Inflammatory macrophage treated with lipopolysaccharide for 4 hours (primary cell): Measurements from ENCODE around the gene ACLY.
"Not testable (repeated sequence)": the region's sequence is repeated elsewhere in the genome, so short reads cannot be mapped to it uniquely, and the experiment has no call there.

Experiments
- DNase-seq: peaks from one replicate; pipeline ENCODE4 v3.0.0-alpha.2; 2020

The ACLY gene

DNA sequence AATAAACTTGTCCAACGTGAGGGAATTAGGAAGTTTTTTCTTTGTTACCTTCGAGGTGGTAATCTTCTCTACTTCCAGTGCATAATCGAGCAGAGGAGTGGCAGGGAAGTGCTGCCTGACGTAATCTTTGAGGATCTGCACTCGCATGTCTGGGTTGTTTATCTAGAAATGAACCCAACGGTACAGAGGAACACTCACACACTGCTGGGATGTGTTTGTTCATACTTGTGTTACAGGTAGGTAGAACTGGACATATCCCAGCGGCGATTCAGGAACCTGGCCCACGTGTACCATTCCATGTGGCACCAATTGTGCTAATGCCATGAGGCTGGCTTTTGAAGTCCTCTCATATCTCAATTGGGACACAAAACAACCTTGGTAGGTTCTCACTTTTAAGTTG lies 49.3 kb downstream of the ACLY start:
- no peak for DNase-seq

DNA sequence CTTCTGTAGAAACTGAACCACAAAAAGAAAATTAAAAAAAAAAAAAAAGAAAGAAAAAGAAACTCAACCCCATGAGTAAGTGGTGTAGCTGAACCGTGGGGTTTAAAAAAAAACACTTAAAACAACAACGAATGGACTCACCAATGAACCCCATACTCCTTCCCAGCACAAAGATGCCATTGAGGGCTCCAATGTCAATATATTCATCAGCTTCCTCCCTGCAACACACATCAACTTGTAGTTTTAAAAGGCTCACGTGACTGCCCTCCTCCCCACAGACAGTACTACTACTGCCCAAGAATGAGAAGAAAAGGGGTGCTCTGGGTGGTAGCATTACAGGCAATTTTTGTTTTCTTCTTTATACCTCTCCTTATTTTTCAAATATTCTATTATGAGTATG lies 50.2 kb downstream of the ACLY start:
- DNase-seq, result no peak

DNA sequence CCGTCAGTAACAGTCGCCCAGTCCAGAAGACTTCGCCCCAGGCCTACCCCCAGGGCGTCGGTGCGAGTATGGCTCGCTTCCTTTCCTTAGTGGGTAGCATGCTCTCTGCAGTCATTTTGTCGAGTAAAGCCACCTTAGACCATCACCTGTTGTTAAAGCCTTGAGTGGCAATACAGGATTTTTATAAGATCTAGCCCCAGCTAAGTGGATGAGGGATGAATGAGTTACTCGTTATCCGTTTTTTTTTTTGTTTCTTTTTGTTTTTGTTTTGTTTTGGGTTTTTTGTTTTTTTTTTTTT lies 53.2 kb downstream of the ACLY start:
- no peak for DNase-seq

DNA sequence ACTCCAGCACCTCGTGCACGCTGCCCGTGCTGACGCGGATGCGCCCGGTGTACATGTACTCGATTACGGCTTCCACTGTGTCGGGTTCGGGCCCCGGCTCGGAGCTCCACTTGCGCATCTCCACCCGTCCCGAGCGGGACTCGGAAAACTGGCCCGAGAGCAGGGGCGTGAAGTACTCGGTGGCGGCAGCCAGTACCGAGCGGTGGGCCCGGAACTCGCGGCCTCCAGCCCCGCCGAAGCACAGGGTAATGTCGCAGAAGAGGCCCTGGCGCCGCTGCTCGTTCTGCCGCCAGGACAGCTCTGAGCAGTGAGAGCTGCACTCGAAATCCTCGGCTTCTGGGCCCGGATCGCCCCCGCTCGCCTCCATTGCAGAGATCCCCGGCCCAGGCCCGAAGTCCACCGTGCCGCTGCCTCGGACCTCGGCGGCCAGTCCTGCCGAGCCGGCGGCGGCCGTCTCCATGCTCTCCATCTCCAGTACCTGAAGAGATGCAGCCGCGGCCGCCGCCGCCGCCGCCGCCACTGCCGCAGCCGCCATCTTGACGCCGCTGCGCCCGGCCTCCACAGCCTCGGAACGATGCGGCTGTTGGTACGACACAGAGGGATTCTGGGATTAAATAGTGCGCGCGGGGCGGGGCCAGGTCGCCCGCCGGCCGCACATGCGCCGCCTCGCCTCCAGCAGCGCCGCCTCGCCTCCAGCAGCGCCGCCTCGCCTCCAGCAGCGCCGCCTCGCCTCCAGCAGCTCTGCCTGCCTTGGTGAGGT lies 53.7 kb downstream of the ACLY start, which contains the start of gene KLHL11:
Gene KLHL11 (minus strand): TSS at position 588 of the 760 bp plus-strand sequence. CDS start 53 bp downstream, at position 535.
- peak; percentile 90 for DNase-seq

DNA sequence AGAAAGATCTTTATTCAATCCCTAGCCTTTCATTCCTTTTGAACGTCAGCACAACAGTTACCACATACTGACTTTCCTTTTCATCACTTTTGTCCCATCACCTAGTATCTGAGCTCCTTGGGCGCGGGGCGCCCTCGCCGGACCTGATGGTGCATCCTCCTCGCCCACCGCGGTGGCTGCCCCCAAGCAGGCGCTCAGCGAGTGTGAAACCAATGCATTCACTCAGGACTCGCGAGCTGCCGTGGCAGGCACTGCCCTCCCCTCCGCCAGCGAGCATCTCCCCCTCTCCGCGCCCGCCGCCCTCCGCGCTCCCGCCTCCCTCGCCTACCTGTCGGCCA lies 54.3 kb downstream of the ACLY start:
- peak; percentile 6 for DNase-seq

DNA sequence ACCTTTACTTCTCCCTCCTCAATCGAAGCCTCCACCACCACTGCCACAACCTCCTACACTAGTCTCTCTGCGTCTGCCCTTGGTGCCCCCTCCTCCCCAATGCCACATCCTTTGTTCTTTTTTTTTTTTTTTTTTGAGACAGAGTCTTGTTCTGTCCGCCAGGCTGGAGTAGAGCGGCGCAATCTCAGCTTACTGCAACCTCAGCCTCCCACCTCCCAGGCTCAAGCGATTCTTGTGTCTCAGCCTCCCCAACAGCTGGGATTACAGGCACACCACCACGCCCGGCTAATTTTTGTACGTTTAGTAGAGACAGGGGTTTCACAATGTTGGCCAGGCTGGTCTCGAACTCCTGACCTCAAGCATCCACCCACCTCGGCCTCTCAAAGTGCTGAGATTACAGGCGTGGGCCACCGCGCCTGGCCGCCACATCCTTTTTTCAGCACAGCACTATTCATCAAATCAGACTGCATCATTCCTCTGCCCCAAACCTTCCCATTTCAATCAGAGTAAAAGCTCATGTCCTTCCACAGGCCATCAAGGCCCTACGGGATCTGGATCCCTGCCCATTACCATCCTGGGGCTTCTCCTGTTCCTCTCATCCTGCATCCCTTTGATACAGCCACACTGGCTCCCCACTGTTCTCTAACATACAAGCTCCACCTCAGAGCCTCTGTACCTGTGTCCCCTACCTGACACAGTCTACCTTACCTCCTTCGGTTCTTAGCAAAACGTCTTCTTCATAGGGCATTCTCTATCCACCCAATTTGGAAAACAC lies 55.5 kb downstream of the ACLY start:
- DNase-seq, result peak; percentile 2

DNA sequence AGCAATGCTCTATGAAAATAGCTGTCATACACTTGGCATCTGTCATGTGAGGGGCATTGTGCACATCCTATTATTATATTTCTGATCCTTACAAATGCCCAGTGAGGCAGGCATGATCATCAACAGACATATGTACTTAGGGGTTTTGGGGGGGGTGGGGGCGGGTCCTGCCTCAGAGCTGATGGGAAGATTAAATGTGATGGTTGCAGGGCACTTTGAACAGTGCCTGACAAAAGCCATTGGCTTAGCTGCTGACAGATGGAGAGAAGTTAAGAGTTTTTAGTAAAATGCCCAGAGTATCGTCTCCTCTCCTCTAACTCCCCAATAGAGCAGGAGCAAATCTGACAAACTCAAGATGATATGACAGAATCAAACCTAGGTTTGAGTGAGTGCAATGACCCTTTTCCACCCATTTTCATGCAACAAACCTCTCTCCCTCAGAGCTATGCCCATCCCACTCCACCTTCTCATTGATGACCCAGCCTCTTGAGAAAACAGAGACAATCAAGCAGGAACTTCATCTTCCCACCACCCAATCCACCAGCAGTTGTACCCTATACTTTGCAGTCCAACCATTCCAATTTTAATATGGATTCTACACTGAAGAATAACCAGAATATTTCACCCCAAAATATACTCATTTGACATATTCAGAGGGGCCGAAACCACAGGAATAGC lies 58.4 kb downstream of the ACLY start:
- no peak for DNase-seq

DNA sequence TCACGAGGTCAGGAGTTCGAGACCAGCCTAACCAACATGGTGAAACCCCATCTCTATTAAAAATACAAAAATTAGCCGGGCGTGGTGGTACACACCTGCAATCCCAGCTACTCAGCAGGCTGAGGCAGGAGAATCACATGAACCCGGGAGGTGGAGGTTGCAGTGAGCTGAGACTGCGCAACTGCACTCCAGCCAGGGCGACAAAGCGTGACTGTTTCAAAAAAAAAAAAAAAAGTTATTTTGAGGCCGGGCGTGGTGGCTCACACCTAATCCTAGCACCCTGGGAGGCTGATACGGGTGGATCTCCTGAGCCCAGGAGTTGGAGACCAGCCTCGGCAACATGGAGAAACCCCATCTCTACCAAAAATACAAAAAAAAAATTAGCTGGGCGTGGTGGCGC lies 67.4 kb downstream of the ACLY start:
- DNase-seq, result not testable (repeated sequence)

DNA sequence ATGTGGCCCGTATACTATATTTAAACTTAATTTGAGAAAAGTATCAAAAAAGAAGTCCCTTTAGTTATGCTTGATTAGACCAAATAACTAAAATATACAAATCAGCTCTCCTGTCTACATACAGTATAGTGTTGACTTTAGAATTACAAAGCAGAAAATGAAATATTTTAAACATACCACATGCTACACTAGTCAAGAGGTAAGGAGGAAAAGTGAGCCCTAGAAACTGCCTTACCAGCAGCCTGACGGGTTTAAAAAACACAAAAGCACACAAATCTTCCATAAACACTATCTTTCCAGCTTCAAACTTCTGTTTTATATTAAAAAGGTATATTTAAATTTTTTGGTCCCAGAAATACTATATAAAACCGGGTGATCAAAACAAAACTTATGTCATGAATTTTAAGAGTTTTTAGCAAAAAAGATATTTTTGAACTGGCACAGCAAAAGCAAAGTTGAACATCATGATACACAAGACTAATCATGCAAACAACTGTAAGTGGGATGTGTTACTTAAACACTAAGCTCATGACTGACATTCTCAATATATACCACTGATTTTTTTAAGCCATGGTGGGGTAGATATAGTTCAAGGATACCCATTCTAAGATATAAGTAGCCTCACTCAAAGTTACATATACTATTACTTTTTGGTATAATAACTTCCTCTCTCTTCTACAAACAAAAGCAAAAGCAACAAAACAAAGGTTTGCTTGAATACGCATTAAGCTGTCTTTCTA lies 69.3 kb downstream of the ACLY start:
- no peak for DNase-seq

DNA sequence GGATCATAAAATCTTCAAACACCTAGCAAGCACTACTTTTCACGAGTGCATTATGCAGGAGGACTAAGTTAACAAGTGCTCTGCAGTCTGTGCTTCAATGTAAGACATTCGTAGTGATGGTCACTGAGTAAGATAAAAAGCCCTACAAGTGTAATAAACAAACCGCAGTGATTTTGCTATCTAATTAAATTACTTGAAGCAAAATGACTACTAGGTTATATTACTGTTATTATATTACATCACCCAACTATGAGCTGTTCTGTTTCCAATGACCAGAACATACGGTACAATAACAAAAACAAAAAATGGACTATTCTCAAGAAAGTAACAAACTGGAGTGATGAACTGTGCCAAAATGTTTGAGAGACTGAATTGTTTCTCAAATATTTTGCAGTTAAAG lies 70.0 kb downstream of the ACLY start:
- DNase-seq, result no peak

DNA sequence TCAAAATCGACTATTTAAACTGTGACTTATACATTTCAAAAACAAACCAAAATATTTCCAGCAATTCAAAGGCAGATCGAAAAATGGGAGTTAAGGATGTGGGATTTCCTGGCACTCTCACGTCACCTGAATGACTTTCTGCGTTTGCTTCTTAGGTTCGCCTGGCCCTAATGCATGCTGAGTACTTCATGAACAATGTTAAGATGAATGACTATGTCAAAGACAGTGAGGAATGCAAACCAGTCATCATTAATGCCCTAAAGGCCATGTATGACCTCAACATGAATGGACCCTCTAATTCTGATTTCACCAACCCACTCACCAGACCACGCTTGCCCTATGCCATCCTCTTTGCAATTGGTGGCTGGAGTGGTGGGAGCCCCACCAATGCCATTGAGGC lies 73.8 kb downstream of the ACLY start:
- DNase-seq, result no peak

DNA sequence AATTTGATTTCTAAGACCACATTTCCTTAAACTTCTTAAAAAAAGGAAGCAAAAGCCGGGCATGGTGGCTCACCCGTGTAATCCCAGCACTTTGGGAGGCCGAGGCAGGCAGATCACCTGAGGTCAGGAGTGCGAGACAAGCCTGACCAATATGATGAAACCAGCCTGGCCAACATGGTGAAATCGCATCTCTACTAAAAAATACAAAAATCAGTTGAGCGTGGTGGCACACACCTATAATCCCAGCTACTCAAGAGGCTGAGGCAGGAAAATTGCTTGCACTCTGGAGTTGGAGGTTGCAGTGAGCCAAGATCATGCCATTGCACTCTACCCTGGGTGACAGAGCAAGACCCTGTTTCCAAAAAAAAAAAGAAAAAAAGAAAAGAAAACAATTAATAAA lies 78.0 kb downstream of the ACLY start:
- DNase-seq, result not testable (repeated sequence)

DNA sequence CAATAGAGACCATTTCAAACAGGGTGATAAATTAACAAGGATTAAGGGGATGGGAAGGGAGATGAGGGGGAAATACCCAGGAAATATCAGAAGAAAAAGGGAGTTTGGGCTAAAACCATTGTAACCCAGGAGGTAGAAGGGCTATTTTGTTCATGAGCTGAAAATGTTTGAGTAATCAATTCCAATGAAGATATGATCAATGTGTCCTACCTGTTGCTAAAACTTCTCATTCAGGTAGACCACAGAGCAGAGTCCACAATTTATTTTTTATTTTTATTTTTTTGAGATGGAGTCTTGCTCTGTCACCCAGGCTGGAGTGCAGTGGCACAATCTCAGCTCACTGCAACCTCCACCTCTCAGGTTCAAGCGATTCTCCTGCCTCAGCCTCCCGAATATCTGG lies 79.3 kb downstream of the ACLY start:
- not testable (repeated sequence) for DNase-seq

DNA sequence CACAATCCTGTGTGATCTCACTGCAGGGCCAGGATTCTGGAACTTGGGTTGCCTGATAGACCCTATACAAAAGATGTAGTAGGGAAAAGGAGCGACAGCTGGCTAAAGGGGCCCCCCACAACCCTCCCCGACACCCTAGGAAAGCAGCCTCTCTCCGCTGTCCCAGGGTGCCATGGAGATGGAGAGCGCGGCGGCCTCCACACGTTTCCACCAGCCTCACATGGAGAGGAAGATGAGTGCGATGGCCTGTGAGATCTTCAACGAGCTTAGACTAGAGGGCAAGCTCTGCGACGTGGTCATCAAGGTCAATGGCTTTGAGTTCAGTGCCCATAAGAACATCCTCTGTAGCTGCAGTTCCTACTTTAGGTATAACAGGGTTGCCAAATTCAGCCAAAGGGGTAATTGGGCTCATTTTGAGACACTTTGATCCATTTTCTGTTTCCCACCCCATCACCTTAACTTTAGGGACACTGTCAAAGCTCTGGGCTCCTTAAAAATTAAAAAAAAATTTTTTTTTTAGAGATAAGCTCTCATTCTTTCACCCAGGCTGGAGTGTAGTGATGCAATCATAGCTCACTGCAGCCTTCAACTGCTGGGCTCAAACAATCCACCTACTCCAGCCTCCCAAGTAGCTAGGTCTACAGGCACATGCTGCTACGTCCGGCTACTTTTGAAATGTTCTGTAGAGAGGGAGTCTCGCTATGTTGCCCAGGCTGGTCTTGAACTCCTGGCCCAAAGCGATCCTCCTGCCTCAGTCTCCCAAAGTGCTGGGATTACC lies 80.8 kb downstream of the ACLY start, which contains the start of gene KLHL10:
Gene KLHL10 (plus strand): TSS at position 65 of the 778 bp plus-strand sequence. CDS start 108 bp downstream, at position 173.
- DNase-seq, result no peak

DNA sequence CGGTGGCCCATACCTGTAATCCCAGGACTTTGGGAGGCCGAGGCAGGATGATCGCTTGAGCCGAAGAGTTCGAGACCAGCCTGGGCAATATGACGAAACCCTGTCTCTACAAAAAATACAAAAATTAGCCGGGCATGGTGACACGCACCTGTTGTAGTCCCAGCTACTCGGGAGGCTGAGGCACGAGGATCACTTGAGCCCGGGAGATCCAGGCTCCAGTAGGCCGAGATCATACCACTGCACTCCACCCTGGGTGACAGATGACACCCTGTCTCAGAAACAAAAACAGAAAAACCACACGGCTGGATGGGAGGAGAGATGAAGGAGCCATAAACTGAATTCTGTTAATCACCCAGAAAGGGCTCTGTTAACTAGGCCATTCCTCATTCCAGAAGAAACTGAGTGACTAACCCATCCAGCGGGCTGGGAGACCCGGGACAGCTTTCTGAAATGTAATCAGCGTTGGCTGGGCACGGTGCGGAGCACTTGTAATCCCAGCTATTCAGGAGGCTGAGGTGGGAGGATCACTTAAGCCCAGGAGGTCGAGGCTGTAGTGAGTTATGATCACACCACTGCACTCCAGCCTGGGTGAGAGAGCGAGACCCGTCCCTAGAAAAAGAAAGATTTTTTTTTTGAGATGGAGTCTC lies 82.1 kb downstream of the ACLY start:
- no peak for DNase-seq

DNA sequence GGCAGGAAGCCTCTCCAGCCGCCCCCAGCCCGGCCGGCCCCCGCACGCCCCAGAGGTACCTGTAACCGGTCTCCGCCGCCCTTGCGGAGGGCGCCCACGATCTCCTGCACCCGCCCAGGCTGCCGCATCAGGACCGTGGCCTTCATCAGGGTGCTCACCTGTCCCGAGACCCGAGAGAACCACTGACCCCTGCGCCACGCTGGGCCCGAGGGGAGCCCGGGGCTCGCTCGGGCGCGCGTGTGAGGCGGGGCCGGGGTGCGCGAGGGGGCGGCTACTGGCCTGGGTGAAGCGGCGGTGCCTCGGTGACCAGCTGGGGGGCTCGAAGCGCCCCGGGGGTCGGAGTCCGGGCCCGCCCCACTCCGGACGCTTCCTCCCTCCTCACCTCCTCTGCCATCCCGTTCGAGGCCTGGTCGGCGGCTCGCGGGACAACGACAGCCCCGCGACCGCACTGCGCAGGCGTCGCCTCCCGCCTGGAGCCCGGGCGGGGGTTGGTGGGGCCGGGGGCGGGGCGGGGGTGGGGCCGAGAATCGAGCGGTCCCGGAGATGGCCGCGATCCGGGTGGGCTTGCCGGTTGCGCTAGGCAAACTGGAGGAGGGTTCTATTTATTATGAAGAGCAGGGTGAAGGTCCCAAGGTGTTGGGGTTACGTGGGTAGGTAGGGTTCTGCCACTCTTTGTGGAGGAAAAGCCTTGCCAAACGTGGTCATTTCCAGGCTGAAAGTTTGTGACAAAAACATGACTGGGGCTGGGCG lies 82.8 kb downstream of the ACLY start, which contains the start of gene NT5C3B:
Gene NT5C3B (minus strand): TSS at position 433 of the 750 bp plus-strand sequence. CDS start 39 bp downstream, at position 394.
- DNase-seq, result peak; percentile 28

DNA sequence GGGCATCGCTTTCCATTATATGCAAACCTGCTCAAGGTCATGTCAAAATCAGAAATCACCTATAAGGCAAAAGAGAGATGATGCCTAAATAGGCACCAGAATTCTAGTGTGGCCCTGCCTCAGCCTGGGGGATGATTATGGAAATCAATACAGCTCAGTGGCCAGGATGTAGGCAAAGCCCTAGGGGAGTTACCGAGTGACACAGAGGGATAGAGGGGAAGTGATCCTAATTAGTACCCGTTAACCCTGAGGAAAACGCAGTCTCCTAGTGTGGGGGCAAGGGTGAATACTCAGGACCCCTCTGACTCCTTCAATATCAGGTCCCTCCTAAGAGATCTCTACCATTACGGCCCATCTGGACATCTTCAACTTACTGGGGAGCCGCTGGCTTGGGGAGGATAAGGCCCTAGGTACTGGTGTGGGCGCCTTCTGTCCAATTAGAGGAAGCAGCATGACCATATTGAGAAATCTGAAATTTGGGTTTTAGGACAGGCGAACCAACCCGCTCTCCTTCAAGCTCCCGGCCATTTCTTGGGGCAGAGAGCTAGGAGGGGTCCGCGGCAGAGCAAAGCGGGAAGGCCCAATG lies 83.4 kb downstream of the ACLY start:
- DNase-seq, result peak; percentile 38

DNA sequence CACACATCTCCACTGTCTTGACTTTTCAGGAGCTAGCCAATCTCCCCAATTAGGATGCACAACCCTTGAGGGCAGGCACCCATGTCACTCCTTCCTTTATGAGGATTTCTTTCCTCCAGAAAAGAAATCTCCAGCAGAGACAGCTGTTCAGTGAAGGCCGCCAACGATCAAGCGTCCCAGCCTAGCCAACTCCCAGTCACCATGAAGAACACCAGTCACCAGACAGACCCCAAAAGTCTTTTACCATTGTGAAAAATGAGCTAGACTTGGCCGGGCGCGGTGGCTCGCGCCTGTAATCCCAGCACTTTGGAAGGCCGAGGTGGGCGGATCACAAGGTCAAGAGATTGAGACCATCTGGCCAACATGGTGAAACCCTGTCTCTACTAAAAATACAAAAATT lies 88.8 kb downstream of the ACLY start:
- not testable (repeated sequence) for DNase-seq

DNA sequence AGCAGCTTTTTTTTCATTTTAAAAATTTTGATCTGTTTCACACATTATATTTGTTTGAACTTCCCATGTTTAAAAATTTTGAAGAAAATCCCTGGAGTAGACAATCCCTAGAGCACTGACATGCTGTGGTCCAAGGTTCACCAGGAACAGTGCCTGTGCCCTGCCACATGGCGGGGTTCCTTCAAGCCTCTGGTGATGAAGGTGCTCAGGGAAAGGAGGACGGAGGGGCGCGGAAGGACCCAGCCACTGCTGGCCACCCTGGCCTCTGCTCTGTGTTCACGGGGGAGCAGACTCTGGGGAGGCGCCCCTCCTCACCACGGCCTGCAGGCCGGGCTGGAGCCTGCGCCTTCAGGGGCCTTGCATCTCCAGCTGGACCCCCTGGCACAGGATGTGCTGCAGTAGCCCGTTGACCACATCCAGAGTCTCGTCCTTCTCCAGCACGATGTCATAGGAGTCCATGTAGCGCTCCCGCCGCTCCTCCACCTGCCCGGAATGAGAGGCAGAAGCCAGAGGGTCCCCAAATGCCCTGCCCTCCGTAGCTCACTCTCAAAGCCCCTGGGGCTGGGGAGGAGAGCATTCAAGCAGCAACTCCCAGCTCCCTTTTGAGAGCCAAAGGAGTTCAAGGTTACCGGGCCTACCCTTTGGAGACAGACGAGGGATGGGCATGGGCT lies 93.4 kb downstream of the ACLY start:
- no peak for DNase-seq

DNA sequence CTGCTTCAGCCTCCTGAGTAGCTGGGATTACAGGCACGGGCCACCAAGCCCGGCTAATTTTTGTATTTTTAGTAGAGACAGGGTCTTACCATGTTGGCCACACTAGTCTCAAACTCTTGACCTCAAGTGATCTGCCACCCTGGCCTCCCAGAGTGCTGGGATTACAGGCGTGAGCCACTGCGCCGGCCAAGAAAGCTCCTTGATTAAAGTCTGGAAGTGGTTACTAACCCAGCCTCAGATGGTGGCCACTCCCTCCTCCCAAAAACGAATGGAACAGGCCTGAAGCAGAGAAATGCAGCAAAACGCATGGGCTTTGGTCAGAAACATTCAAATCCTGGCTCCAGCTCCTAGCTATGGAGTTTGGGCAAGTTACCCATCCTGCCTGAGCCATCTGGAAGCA lies 94.7 kb downstream of the ACLY start:
- no peak for DNase-seq
